Endothelial cell (in vitro differentiated cells): ENCODE data around the gene FEM1B. TPM values are rescaled to one million over a fixed set of nuclear protein-coding genes. Genes with fewer than 3 reads are reported as not detected.

Source experiments
- DNase-seq: peaks from one replicate; pipeline ENCODE4 v3.0.0; 2021; ENCODE audit warnings: low spot score
- H3K27ac Mint-ChIP-seq: one replicate; pipeline ENCODE4 v1.8.0; 2021; ENCODE audit warnings: mixed read lengths, inconsistent platforms; ENCODE audit not compliant: unreplicated experiment
- H3K27me3 Mint-ChIP-seq: one replicate; pipeline ENCODE4 v1.8.0; 2021; ENCODE audit warnings: mild to moderate bottlenecking, moderate library complexity, mixed read lengths, inconsistent platforms; ENCODE audit not compliant: unreplicated experiment
- H3K36me3 Mint-ChIP-seq: one replicate; pipeline ENCODE4 v1.8.0; 2021; ENCODE audit warnings: mild to moderate bottlenecking, low read depth, mixed read lengths, inconsistent platforms; ENCODE audit not compliant: unreplicated experiment
- H3K4me1 Mint-ChIP-seq: one replicate; pipeline ENCODE4 v1.8.0; 2021; ENCODE audit warnings: mild to moderate bottlenecking, mixed read lengths, inconsistent platforms; ENCODE audit not compliant: unreplicated experiment
- H3K4me3 Mint-ChIP-seq: one replicate; pipeline ENCODE4 v1.8.0; 2021; ENCODE audit warnings: mild to moderate bottlenecking, mixed read lengths, inconsistent platforms; ENCODE audit not compliant: unreplicated experiment
- H3K9me3 Mint-ChIP-seq: one replicate; pipeline ENCODE4 v1.8.0; 2021; ENCODE audit warnings: mixed read lengths, inconsistent platforms; ENCODE audit not compliant: unreplicated experiment
- total RNA-seq: library from RNA; stranded (reverse); fragmentation: NEBNext Ultra II Directional; extraction: Animal tissue kit (Norgen Biotek cat#: 25700); gene quantifications from one replicate; pipeline ENCODE4 v1.2.1, GENCODE V29; 2021; ENCODE audit not compliant: unreplicated experiment
- TF ChIP-seq, protein P1 (sequence below): fragments of 200-600 bp; sonication (generic); IDR thresholded peaks from one replicate; pipeline ENCODE4 v1.5.0; 2021; ENCODE audit warnings: antibody characterized with exemption; ENCODE audit not compliant: unreplicated experiment

FEM1B gene
- total RNA-seq, 1 donor from 2014 or later = 47.8 TPM

DNA sequence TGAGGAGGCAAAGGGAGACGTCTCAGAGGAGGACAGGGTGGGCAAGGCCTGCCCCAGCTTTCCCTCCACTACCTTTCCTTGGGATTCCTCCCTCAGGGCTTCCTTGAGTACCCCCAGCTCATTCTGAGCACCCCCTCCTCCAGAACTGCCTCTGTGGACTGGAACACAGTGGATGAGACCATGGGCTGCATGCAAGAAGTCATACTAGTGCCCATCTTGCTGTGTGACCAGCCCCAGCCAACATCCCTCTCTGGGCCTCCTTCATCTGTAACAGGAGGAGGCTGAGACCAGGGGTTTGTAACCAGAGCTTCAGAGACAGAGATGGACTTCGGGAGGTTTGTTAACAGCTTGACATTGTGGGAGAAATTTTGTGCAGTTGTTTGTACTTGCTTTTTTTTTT is 25.6 kb downstream of the FEM1B start:
- peaks cover 4% of the 10 kb centered on the region for H3K4me1 Mint-ChIP-seq
- H3K27ac Mint-ChIP-seq = no peak overlapping the region
- TF ChIP-seq, protein P1, sequence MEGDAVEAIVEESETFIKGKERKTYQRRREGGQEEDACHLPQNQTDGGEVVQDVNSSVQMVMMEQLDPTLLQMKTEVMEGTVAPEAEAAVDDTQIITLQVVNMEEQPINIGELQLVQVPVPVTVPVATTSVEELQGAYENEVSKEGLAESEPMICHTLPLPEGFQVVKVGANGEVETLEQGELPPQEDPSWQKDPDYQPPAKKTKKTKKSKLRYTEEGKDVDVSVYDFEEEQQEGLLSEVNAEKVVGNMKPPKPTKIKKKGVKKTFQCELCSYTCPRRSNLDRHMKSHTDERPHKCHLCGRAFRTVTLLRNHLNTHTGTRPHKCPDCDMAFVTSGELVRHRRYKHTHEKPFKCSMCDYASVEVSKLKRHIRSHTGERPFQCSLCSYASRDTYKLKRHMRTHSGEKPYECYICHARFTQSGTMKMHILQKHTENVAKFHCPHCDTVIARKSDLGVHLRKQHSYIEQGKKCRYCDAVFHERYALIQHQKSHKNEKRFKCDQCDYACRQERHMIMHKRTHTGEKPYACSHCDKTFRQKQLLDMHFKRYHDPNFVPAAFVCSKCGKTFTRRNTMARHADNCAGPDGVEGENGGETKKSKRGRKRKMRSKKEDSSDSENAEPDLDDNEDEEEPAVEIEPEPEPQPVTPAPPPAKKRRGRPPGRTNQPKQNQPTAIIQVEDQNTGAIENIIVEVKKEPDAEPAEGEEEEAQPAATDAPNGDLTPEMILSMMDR = no peak
- peaks cover 10% of the 10 kb centered on the region for H3K27me3 Mint-ChIP-seq
- H3K36me3 Mint-ChIP-seq = no peaks in the 10 kb centered on the region
- no peak for DNase-seq
- no peaks in the 10 kb centered on the region for H3K9me3 Mint-ChIP-seq
- H3K4me3 Mint-ChIP-seq = no peak overlapping the region

DNA sequence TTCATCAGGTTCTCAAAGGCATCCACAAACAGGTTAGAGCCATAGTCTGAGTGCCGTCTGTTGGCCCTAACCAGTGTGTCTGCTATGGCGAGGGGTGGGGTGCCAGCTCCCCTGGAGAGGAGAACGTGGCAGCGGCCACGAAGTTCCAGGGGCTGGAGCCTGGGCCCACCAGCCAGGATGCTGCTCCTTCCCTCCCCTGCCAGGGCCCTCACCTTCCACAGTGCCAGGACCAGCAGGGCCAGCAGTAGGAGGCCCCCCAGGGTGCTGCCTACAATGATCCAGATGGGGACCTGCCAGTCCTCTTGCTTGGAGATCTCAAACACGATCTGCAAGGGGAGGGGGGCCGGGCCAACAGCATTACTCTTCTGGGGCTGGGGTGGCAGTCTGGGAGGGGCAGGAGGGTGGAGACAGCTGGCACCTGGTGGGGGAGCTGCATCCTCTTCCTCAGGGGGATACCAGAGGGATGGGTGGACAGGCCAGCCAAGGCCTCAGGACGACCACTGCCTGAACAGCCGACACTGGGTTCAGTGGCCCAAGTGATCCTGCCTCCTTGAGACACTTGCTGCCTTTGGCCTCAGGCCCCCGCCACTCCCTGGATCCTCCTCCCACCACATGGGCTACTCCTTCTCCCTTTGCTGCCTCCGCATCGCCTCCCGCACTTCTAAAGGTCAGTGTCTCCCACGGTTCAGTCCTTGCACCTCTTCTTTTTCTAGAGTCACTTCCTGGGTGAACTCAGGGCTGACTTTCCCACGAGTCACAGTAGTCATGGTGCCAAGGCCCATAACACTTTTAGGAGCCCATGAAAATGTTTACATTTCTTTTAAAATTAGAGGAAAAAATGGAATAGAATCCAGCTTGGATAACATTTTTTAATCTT is 26.3 kb downstream of the FEM1B start:
- peaks cover 12% of the 10 kb centered on the region for H3K27me3 Mint-ChIP-seq
- H3K27ac Mint-ChIP-seq = no peak overlapping the region
- peaks cover 4% of the 10 kb centered on the region for H3K4me1 Mint-ChIP-seq
- H3K36me3 Mint-ChIP-seq = no peaks in the 10 kb centered on the region
- no peak for DNase-seq
- TF ChIP-seq, protein P1 = no peak
- H3K9me3 Mint-ChIP-seq = no peaks in the 10 kb centered on the region
- no peak overlapping the region for H3K4me3 Mint-ChIP-seq

- Mint-ChIP-seq H3K4me1 (peaks cover 4% of the 10 kb centered on the region), H3K27ac (peak overlapping the region; percentile 44), H3K36me3 (no peaks in the 10 kb centered on the region), H3K27me3 (peaks cover 12% of the 10 kb centered on the region), H3K4me3 (no peak overlapping the region), H3K9me3 (no peaks in the 10 kb centered on the region)
- DNase-seq = no peak
- TF ChIP-seq, protein P1 = no peak
These were observed 27.2 kb downstream of the FEM1B start for GRCh38 chr15:68304589-68305337.

DNA sequence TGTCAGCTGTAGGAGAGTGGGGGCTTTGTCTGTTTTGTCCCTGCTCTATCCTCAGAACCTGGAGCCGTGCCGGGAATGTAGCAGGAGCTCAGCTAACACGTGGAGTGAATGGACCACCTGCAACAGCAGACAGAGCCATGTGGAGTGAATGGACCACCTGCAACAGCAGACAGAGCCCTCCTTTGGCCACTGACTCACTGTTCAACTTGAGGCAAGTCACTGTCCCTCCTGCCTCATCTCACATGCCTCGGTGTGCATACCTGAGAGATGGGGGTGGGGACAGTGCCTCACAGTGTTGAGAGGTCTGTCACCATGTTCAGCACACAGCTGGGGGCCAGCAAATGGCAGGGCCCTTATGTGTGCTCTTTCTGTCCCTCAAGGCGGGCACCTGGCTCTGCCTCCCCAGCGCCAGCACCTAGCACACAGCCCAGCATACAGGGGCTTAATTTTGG is 27.9 kb downstream of the FEM1B start:
- Mint-ChIP-seq H3K27ac (no peak overlapping the region), H3K4me1 (peaks cover 4% of the 10 kb centered on the region), H3K4me3 (no peak overlapping the region), H3K9me3 (no peaks in the 10 kb centered on the region), H3K27me3 (peaks cover 12% of the 10 kb centered on the region), H3K36me3 (no peaks in the 10 kb centered on the region)
- no peak for DNase-seq
- TF ChIP-seq, protein P1 = no peak
